Heart left ventricle (tissue), 16 donors: Measurements from ENCODE around the gene RAI1. TPM values are rescaled to one million over a fixed set of nuclear protein-coding genes. Genes with fewer than 3 reads are reported as not detected.

Source experiments
- ATAC-seq, 4 donors: fragments of 200-7000 bp; cut with Tn5 transposase; one replicate each; pipeline ENCODE4 v1.9.1; 2020 to 2022; ENCODE audit warnings: moderate library complexity in 4 of 4, mild to moderate bottlenecking in 3 of 4, moderate number of reproducible peaks in 1 of 4
- DNase-seq, 5 donors: peaks; one replicate each; pipeline ENCODE4 v3.0.0-alpha.2; 2020
- H3K27ac ChIP-seq, 12 donors: fragments of 200-600 bp; sonication (generic) in 4 of 12; one replicate each; pipeline versions ENCODE4 v1.5.0 to v1.8.0; 2016 to 2022; ENCODE audit warnings: mild to moderate bottlenecking in 2 of 12
- H3K27me3 ChIP-seq, 9 donors: fragments of 200-600 bp; sonication (generic) in 2 of 9; one replicate each; pipeline versions ENCODE4 v1.5.1 to v1.8.0; 2016 to 2022; ENCODE audit warnings: mild to moderate bottlenecking in 3 of 9
- H3K36me3 ChIP-seq, 9 donors: fragments of 200-600 bp; sonication (generic) in 2 of 9; one replicate each; pipeline versions ENCODE4 v1.5.0 to v1.8.0; 2018 to 2022; ENCODE audit warnings: mild to moderate bottlenecking in 2 of 9
- H3K4me1 ChIP-seq, 12 donors: fragments of 200-600 bp; sonication (generic) in 4 of 12; one replicate each; pipeline versions ENCODE4 v1.5.0 to v1.8.0; 2016 to 2022; ENCODE audit warnings: mild to moderate bottlenecking in 3 of 12
- H3K4me3 ChIP-seq, 12 donors: fragments of 200-600 bp; sonication (generic) in 4 of 12; one replicate each; pipeline versions ENCODE4 v1.5.0 to v1.8.0; 2017 to 2022; ENCODE audit warnings: mild to moderate bottlenecking in 9 of 12, moderate library complexity in 4 of 12
- H3K9me3 ChIP-seq, 12 donors: fragments of 200-600 bp; sonication (generic) in 4 of 12; one replicate each; pipeline versions ENCODE4 v1.5.0 to v1.8.0; 2016 to 2022; ENCODE audit warnings: mild to moderate bottlenecking in 1 of 12
- POLR2A ChIP-seq, 2 donors: fragments of 450-650 bp; IDR thresholded peaks; one replicate each; pipeline ENCODE4 v1.6.1; 2017; ENCODE audit warnings: antibody characterized with exemption in 2 of 2, mild to moderate bottlenecking in 2 of 2, moderate library complexity in 2 of 2
- WGBS, 4 donors: extraction: QIAGEN DNeasy Blood & Tissue Kit in 2 of 4; methylation state at CpG; one replicate each; pipeline versions ENCODE4 v1.1.5 to v1.1.7; 2013 to 2018; 5-methylcytosine and 5-hydroxymethylcytosine counted together
- intact Hi-C, 10 donors: fragments of 100-400 bp; cut with DNase I; formaldehyde crosslinking; loops; one replicate each; pipeline versions ENCODE4 v1.11.1 to v1.14.2; 2022
- polyA plus RNA-seq, 2 donors: library from polyadenylated mRNA; stranded (reverse); fragments of 200-250 nt; gene quantifications; one replicate each; pipeline ENCODE4 v1.2.3, GENCODE V29; 2013
- total RNA-seq, 9 donors: library from RNA; depleted of rRNA in 2 of 9; stranded (reverse); fragments of >200 nt in 2 of 9; fragmentation: NEBNext Ultra II Directional in 3 of 9; extraction: Animal tissue kit (Norgen Biotek cat#: 25700) in 3 of 9; gene quantifications; one replicate each; pipeline versions ENCODE4 v1.1.0 to v1.2.4, GENCODE V29; 2016 to 2023
- TF ChIP-seq, protein P1 (sequence below), 12 donors: fragments of 200-600 bp; sonication (generic) in 4 of 12; IDR thresholded peaks; one replicate each; pipeline versions ENCODE4 v1.5.0 to v1.8.0; 2018 to 2022; ENCODE audit warnings: antibody characterized with exemption in 12 of 12, mild to moderate bottlenecking in 5 of 12
- donor health status: ischemic (EF 13 %, LVEDD 7.1; RV severe dilation, severe dysfunction).
- donor health status: healthy with polysubstance abuse.
- donor health status: DM: no; HTN: yes; CAD: no.
- donor health status: DM: no; HTN: no; CAD: no.
- donor health status: ischemic (EF 25% LVEDD 6.9; RV normal size, moderate dysfunction).
- donor health status: ischemic (EF 25% LVEDD 5.7; RV mildly dilated, moderate dysfunction).
- donor health status: healthy.
- donor health status: DM: yes; HTN: yes; CAD: no.
- donor health status: ischemic (EF 35%, LVEDD 5.7; RV mildly dilated, moderate dysfunction).
- donor health status: nonischemic (EF 11% LVEDD 7.7; RV severe dilation, severe dysfunction).
- donor health status: DM: yes; HTN: yes; CAD: no.
- donor health status: PGD.
- donor health status: ischemic (EF 29% LVEDD 5.4; RV normal size, mild dysfunction).
- donor health status: nonischemic (EF 23%, LVEDD 6.1; RV moderate dilation, normal function).

The RAI1 gene
- total and polyA plus RNA-seq, 11 donors, result 15.1 to 37.2 (median 20.8) TPM

DNA sequence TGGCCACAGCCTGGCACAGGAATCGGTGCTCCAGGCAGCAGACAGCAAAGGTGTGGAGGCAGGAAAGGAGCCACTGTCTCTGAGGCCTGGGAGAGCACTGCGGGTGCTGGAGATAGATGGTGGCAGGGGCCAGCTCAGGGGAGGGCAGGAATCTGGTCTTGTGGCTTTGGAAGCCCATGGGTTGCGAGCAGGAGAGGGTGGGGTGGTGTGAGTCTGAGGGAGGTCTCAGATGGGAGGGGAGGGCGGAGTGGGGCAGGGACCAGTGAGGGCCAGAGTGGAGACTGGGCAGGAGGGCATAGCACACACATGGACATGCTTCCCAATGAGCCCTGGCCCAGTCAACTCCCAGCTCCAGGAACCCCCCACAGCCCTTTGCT lies 85.5 kb downstream of the RAI1 start:
- peaks cover 0 to 6% (median 0%) of the 10 kb centered on the region in 9 donors for H3K36me3 ChIP-seq
- H3K9me3 ChIP-seq, result no peaks in the 10 kb centered on the region
- no peak for TF ChIP-seq POLR2A (IDR thresholded peaks at IDR 0.05)
- TF ChIP-seq, protein P1, sequence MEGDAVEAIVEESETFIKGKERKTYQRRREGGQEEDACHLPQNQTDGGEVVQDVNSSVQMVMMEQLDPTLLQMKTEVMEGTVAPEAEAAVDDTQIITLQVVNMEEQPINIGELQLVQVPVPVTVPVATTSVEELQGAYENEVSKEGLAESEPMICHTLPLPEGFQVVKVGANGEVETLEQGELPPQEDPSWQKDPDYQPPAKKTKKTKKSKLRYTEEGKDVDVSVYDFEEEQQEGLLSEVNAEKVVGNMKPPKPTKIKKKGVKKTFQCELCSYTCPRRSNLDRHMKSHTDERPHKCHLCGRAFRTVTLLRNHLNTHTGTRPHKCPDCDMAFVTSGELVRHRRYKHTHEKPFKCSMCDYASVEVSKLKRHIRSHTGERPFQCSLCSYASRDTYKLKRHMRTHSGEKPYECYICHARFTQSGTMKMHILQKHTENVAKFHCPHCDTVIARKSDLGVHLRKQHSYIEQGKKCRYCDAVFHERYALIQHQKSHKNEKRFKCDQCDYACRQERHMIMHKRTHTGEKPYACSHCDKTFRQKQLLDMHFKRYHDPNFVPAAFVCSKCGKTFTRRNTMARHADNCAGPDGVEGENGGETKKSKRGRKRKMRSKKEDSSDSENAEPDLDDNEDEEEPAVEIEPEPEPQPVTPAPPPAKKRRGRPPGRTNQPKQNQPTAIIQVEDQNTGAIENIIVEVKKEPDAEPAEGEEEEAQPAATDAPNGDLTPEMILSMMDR (IDR thresholded peaks at IDR 0.05), result no peak
- DNase-seq, result peak in 1 of 5 donors; percentile 45
- WGBS, 4 donors, result 76 to 82% (median 77%) methylated on average over 4 of the region's 4 CpGs
- intact Hi-C loops, result no loop called here
- H3K4me3 ChIP-seq, result no peak overlapping the region
- ATAC-seq, result no peak
- peak overlapping the region in 1 of 12 donors; percentile 38 for H3K27ac ChIP-seq
- H3K4me1 ChIP-seq, result peaks cover 11 to 77% (median 56%) of the 10 kb centered on the region in 12 donors
- no peaks in the 10 kb centered on the region for H3K27me3 ChIP-seq

DNA sequence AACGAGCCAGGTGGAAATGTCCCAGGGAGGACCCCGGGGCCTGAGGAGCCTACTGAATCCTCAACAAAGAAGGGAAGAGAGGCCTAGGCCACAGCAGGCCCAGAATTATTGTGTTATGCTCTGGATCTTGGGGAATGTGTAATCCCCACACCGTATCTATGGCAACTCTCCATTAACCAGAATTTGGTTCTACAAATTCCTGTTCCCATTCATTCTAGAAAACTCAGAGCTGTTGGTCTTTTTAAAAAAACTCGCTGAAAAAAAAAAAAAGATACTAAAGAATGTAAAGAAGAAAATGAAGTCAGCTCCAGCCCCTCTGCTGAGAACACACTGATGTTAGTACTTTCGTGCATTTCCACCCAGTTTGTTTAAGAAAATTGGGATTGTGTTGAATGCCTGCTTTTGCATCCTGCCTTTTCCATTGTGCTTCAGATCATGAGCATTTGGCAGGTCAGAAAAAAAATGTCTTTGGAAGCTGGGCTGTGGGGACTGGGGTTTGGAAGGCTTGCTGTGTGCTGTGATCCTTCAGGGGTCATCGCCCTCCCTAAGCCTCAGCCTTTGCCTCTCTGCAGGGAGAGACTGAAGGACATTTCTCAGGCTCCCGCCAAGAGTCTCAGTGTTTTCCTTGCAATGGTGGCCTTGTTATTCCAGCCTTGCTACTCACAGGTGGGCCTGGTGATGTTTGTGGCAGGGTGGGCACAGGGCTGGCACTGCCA lies 86.1 kb downstream of the RAI1 start:
- Histone ChIP-seq H3K27ac (peak overlapping the region in 2 of 12 donors; percentile 5 to 80), H3K4me3 (no peak overlapping the region), H3K36me3 (peaks cover 0 to 6% (median 0%) of the 10 kb centered on the region in 9 donors), H3K27me3 (no peaks in the 10 kb centered on the region), H3K9me3 (no peaks in the 10 kb centered on the region), H3K4me1 (peaks cover 11 to 77% (median 57%) of the 10 kb centered on the region in 12 donors)
- 87 to 91% (median 88%) methylated on average over 7 of the region's 7 CpGs for WGBS, 4 donors
- no peak for ATAC-seq
- intact Hi-C loops, result no loop called here
- DNase-seq, result no peak
- TF ChIP-seq, protein P1 (IDR thresholded peaks at IDR 0.05), result no peak

DNA sequence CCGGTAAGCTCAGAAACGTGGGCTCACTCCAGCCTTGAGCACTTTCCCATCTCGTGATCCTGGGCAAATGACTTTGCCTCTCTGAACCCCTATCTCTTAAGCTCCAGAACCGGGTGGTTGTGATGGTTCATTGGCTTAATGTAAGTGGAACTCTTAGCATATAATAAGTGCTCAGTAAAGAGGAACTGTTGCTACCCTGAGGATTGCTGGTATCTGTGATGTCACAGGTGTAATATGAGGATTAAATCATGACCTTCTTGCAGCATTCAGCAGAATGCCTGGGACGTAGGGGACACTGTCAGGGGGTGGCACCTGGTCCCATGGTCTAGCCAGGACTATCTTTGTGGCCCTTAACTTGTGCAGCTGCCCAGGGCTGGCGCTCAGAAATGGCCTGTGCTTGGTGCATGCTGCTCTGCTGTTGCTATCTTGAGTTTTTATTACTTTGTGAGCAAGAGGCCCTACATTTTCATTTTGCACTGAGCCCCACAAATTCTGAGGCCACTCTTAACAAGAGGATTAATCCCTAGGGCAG lies 86.7 kb downstream of the RAI1 start:
- WGBS, 4 donors, result 73 to 87% (median 79%) methylated on average over 6 of the region's 6 CpGs
- no peak for ATAC-seq
- intact Hi-C loops, result no loop called here
- H3K27me3 ChIP-seq, result no peaks in the 10 kb centered on the region
- DNase-seq, result no peak
- H3K27ac ChIP-seq, result peak overlapping the region in 6 of 12 donors; percentile 9 to 80 (median 41)
- H3K4me3 ChIP-seq, result no peak overlapping the region
- no peaks in the 10 kb centered on the region for H3K9me3 ChIP-seq
- H3K36me3 ChIP-seq, result peaks cover 0 to 6% (median 0%) of the 10 kb centered on the region in 9 donors
- no peak for TF ChIP-seq POLR2A (IDR thresholded peaks at IDR 0.05)
- peaks cover 11 to 72% (median 54%) of the 10 kb centered on the region in 12 donors for H3K4me1 ChIP-seq

DNA sequence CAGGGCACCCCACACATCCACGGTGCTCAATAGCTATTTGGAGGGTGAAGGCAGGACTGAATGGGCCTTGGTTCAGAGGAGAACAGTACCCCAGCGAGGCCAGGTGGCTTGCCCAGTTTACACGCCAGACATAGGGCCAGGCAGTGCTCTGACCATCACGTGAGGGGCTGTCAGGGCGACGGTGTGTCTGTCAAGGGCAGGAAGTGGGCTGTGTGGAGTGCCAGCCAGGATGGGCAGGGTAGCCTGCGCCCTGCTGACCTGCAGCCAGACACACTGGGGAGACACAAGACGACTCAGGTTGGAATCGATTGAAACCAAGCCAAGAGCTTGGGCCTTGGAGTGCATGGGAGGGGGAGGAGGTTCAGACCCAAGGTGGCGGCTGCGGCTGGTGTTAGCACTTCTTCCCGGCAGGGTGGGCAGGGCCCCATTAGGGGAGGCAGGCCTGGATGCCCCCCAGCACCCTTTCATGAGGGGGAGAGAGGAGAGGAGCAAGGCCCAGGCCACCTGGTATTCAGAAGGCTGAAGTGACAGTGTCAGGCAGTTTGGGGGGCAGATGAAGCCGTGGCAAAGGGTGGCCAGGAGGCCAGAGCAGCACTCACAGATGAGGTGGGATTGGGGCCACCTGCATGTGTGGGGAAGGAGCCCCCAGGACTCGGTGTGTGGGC lies 87.3 kb downstream of the RAI1 start:
- Histone ChIP-seq H3K4me1 (peaks cover 11 to 69% (median 49%) of the 10 kb centered on the region in 12 donors), H3K27me3 (no peaks in the 10 kb centered on the region), H3K27ac (peak overlapping the region in 8 of 12 donors; percentile 9 to 80 (median 33)), H3K9me3 (no peaks in the 10 kb centered on the region), H3K4me3 (no peak overlapping the region), H3K36me3 (peaks cover 0 to 6% (median 0%) of the 10 kb centered on the region in 9 donors)
- intact Hi-C loops, result no loop called here
- TF ChIP-seq, protein P1 (IDR thresholded peaks at IDR 0.05), result no peak
- TF ChIP-seq POLR2A (IDR thresholded peaks at IDR 0.05), result no peak
- 41 to 55% (median 51%) methylated on average over 12 to 14 of the region's 14 CpGs for WGBS, 4 donors
- DNase-seq (peak in 2 of 5 donors; percentile 53 to 62), ATAC-seq (peak; percentile 47 to 73 (median 56))
